ENCODE results near the gene HRAS.

HRAS gene

DNA sequence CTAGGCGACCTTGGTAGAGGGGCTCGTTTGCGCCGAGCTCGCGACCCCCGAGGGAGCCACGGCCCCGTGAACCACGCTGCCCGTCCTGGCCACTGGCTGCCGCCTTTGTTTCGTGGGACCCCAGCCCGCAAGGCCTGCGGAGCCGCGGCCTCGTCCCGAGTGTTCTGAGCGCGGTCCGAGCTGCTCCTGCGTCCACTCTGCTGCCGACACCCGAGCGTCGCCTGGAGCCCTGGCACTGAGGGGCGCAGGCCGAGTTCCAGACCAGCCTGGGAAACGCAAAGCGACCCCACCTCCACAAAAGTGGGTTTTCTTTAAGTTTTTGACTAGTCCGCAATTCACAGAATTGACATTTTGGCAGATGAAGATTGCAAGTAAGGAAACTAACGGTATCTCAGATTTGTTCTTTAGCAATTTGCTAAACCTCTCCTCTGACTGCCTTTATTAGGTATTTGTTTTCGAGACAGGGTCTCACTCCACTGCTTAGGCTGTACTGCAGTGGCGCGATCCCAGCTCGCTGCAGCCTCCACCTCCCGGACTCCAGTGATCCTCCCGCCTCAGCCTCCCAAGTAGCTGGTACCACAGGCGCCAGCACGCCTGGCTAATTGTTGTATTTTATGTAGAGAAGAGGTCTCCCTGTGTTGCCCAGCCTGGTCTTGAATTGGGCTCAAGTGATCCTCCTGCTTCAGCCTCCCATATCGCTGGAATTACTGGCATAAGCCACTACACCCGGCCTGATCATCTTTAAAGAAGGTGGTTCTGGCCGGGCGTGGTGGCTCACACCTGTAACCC is 27.5 kb downstream of the HRAS start:
- no peak for DNase-seq

DNA sequence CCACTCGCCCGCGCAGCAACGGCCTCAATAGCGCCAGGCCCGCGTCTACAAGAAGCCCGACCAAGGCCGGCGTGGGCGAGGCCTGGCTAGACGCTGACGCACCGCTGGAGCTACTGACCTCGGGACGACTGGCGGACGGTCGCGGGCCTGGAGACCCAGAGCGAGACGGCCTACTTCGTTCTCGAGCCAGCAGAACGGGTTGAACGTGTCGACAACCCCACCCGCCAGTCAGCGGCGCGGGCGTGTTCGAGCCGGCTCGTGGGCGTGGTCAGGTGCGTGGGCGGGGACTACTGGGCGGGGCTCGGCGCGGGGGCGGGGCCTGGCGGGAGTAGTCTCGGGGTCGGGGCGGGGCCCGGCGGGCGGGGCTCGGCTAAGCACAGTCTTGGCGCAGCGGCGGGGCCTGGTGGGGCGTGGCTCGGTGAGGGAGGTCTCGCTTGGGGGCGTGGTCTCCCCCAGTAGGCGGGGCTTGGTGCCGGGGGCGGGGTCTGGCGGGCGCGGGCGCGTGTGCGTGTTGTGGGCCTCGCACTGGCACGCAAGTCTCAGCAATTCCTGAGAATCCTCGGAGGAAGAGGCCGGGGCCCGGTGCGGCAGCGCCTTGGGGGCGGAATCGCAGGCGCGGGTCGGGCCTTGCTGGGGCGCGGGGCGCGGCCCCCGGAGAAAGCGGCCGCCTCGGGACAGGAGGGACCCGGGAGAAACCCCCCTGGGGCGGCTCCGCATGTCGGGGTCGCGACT is 28.2 kb downstream of the HRAS start, which contains the start of gene RNH1:
Gene RNH1, minus strand, starts transcription at position 248 of the 732 bp plus-strand sequence. CDS start 5,080 bp downstream, outside the sequence.
- DNase-seq, result peak; percentile 96

DNA sequence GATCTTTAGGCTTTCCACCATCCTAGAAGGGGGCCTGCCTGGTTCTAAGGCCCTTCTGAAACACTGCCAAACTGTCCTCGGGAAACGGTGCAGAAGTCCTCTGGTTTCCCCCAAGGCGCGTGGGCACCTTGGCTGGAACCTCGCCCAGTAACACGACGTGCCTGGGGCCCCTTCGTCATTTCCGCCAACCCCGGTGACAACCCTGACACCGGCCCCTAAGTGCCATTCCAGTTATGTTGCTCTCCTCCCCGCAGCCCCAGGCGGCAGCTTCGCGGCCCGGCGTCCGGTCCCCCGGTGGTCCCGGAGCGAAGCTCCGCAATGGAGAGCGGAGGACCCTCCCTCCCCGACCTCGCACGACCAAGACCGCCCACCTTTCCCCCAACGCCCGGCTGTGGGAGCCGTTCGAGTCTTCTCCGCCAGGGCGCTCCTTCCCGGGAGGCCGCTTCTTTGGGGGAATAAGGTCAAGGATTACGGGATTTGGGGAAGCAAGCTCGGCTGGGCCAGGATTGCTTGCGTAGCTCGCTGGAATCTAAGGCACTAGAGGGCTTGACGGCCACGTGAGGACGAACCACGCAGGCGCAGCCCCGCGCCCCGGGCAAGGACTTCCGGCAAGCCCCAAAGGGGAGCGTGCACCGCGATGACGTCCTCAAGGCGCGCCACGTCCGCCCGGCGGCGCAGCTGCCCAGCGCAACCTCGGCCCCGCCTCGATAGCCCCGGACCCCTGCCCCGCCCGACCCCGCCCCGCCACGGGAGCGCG is 29.0 kb downstream of the HRAS start:
- DNase-seq, result peak; percentile 98

DNA sequence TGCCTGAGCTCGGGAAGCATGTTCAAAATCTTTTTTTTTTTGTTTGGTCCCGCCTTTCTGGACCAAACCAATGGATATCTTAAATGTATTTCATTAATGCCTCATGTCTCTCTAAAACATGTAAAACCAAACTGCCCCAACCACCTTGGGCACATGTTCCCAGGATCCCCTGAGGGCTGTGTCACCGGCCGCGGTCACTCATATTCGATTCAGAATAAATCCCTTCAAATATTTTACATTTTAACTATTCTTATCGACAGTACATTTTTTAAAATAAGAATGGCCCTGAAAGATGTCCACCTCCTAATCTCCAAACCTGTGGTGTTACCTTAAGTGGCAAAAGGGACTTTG is 30.4 kb downstream of the HRAS start:
- no peak for DNase-seq

DNA sequence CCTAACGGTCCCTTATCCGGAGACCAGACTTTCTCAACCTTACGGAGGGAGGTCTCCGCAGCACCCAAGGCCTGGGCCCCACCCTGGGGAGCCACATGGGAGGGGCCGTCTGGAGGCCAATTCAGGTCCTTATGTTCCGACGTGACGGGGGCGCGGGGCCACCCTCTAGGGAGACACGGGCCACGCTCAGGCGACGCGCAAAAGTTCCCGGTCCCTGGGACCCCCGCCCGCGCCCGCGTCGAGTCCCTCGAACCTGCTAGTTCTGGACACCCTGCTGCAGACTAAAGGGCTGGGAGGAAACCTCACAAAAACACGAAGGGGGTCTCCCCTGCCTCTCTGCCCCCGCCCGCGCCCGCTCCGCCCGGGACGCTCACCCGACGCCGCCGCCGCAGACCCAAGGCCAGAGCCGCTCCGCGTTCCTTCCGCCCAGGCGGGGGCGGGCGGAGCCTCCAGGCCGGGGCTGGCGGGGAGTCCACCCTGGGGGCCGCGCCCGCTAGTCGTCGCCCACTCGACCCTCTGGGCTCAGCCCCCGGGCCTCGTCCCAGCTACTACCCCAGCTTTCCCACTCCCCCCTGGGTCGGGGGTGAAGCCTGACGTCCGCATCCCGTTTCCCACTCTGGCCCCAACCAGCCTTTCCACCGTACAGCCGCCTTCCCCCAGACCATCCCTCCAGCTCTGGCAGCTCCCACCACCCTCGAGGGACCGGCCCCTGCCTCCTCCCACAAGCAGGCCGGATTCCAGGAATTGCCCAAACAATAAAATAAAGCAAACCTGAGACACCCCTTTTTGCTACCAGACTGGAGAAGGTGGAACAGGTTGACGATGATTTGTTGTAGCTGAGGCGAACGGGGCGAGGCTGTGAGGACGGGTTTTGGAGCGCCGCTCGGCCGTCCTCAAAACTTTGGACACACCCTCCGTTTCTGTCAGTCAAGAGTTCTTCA is 31.1 kb downstream of the HRAS start:
- peak; percentile 27 for DNase-seq

DNA sequence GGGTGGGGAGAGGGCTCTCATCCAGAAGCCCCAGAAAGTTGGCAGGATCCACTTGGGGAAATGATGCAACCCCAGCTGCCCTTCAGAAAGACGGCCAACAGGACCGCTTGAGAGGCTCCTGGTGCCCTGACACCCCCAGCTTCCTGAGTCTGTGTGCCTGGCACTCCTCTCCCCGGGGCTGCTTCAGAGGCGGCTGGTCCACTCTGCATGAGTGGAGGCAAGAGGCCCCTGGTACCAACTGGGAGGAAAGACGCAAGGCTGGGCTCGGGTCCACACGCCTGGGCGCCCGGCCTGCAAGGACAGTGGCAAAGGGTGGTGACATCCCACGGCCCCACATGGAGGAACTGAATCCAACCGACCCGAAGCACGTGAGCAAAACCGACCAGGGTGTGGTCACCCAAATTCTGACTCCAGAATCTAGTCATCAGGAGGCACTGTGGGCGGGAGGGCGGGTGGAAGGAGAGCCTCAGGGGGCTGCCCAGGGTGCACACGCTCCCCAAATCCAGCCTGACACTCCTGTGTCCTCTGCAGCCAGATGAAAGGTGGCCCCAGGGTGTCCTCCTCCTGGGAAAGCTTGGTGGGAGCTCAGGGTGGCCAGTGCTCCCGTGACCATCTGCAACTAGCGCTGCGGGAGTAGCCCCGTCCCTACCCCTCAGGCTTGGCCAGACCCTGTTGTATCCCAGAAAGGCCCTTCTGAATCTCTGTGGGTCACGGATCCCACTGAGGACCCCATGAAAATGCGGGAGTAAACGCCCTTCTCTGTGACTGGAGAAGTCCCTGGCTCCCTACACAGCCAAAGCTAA is 32.0 kb downstream of the HRAS start:
- peak; percentile 43 for DNase-seq

DNA sequence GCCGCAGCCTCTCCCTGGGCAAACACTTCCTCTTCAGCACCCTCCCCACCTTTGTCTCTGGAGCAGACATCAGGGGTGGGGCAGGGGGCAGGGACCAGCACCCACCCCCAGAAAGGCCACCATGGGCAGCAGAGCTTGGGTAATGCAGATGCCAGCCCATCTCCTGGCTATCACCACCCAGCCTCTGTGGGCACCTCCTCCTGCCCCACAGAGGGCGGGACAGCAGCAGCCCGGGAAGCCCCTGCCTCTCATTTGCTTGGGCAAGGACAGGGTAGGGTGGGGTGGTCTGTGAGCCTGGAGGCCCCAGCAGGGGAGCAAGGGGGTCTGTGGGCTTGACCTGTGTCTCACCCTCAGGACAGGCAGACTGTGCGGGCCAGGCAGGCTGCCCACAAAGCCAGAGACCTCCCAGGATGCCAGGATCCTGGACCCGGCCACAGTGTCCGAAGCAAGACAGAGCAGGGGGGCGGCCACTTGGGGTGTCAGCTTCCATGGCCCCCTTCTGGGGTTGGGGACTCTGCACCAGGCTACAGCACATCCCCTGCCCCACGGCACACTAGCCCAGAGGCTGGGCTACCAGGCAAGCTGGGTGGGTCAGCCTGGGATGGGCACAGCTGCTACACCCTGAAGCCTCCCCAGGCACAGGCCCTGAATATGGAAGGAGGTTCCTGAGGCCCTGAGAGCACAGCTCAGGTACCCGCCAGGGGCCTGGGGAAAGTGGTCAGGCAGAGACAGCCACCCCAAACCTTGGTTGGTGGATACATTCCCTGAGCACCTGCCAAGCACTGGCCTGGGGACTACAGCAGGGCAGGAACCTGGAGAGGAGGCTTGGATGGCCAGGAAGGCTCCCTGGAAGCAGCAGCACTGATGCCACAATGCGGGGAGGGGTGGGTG is 32.8 kb downstream of the HRAS start:
- no peak for DNase-seq

DNA sequence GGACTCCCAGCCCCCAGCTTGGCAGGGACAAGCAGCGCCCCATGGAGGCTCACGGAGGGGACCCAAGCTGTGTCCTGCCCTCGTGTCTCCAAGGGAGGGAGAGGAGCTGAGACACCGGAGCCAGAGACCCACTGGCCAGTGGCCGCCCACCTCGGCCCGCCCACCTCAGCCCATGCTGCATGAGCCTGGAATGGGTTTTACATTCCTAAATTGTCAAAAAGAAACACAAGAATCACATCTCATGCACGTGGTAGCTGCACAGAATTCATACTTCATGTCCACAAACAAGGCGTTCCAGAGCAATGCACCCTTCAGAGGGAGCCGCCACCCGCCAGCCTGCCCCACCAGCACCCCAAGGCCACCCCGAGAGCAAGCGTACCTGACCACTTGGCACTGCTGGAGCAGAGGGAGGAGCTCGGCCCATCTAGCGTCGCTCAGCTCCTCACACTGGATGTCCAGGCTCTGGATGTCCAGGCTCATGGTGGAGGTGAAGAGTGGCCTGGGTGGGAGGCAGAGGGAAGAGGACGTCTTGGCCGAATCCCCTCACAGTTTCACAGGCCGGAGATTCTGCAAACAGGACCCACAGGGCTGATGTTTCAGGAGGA is 33.6 kb downstream of the HRAS start:
- no peak for DNase-seq

DNA sequence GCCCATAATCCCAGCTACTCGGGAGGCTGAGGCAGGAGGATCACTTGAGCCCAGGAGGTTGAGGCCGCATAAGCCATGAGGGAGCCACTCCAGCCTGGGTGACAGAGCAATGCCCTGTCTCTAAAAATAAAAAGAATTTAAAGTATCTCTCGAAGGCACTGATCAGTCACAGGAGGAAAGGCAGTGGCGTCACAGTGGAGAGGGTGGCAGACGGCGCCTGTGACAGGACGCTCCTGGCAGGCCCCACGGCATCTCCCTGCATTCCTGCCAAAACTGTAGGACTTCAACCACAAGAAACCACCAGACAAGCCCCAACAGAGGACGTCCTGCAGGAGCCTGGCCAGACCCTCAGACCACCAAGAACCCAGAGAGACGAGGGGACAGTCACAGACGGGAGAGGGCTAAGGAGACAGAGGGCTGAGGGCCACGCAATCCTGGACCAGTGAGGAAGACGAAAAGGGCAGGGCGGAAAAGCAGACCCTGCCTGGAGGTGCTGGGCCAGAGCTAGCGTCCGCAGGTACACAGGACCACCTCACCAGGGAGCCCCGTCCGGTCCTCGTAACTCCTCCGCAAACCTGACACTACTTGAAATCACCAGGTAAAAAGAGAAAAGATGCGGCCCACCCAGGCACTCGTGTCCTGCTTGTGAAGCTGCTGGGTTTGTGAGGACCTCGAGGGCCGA is 34.2 kb downstream of the HRAS start:
- DNase-seq, result no peak

DNA sequence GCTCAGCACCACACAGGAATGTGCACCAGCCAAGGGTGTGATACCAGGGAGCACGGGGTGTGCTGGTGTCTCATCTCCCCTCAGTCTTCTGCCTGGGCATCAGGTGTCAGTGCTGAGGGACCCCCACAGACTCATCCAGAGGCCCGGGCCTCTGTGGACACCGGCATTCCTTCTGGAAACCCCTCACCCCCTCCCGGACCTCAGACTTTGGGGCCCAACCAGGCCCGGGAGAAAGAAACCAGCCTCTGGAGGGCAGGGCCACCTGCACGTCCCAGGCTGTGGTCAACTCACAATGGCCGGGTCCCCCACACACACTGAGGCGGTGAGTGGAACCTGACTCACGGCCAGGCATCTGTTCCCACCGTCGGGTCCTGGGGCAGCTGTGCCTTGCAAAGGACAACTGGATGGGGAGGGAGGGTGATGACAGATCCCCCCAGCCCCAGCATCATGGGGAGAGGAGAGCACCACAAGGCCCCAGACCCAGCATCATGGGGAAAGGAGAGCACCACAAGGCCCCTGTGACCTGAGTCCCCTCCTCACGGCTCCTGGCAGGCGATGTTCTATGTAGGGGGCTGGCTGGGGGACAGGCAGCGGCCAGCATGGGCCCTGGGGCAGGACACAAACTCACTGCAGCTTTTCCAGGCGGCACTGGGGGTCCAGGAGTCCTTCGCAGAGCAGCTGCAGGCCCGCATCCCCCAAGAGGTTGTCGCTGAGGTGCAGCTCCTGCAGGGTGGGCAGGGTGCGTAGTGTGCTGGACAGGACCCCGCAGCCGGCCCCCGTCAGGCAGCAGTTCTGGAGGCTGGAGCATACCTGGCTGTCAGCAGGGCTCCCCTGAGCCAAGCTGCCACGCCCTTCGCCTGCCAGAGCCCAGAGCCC is 35.9 kb downstream of the HRAS start:
- no peak for DNase-seq

DNA sequence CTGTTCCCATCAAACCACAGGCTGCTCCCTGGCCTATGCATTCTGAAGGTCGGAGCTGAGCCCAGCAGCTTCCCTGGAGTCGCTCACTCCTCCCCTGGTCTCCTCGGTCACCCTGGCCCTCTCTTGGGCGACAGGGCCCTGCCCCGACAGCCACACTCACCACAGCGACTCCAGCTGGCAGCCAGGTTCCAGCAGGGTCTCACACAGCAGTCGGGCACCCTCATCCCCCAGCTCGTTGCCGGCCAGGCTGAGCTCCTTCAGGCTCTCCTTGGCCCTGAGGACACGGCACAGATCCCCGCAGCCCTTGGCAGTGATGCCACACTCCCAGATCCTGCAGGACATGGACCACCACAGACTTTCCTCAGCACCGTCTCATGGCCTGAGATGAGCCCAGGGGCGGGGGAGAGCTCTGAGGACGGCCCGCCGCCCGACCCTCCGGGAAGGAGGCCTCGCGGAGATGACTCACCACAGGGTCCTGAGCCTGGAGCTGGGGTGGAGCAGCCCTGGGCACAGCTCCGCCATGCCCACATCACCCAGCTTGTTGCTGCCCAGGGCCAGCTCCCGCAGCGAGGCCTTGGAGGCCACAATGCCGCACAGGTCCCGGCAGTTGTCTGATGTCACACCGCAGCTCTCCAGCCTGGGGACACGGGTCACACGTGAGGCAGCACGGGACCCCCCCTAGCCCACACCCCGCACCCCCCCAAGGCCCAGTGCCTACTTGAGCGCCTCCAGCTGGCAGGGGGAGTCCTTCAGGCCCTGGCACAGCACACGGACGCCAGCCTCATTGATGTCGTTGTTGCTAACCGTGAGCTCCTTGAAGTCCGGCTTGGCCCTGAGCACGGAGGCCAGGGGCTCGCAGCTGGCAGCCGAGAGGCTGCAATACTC is 36.8 kb downstream of the HRAS start:
- DNase-seq, result no peak

DNA sequence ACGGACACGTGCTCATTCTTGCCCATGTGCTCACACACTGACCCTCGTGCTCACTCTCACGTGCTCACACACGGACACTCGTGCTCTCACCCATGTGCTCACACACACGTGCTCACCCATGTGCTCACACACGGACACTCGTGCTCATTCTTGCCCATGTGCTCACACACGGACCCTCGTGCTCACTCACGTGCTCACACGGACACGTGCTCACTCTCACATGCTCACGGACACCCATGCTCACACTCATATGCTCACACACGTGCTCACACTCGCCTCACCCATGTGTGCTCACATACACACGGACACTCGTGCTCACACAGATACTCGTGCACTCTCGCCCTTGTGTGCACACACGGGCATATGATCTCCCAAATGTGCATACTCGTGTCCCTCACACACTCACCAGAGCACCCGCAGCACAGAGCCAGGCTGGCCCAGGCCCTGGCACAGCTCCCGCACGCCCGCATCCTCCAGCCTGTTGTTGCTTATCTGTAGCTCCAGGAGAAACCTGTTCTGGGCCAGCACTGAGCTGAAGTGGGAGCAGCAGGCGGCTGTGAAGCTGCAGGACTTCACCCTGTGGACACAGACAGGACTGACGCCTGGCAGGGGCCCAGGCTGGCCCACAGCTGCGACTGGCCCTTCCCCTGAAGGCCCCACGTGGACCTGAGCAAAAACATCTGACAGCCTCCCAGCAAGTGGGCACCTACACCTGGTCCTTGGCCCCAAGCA is 37.6 kb downstream of the HRAS start:
- no peak for DNase-seq

DNA sequence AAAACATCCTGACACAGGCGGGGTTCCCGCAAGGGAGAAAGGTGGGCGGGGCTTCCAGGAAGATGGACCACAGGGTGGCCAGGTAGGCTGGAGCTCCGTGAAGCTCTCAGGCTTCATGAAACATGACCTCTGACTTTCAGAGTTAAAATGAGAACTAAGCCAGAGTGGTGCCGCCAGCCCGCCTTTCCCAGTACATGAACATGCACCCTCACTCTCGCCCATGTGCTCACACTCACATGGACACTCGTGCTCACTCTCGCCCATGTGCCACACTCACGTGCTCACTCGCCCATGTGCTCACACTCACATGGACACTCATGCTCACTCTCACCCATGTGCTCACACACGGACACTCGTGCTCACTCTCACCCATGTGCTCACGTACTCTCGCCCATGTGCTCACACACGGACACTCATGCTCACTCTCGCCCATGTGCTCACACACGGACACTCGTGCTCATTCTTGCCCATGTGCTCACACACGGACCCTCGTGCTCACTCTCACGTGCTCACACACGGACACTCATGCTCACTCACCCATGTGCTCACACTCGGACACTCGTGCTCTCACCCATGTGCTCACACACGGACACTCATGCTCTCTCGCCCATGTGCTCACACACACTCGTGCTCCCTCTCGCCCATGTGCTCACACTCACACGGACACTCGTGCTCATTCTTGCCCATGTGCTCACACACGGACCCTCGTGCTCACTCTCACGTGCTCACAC is 38.4 kb downstream of the HRAS start:
- DNase-seq, result no peak

DNA sequence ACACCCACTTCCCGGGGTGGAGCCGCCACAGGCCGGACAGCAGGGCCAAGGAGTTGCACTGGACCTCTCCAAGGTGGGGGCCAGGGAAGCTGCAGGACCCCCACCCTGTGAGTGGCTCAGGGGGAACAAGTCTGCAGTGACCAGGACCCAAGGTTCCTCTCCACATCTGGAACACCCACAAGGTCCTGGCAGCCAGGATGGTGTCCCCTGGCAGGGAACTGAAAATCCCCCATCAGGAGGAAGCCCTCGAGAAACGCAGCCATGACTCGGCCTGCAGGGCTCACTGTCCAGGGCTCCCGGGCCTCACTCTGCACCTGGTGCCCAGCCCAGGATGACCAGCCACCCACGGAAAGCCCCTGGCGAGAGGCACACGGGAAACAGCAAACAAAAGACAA is 39.8 kb downstream of the HRAS start:
- DNase-seq, result no peak

DNA sequence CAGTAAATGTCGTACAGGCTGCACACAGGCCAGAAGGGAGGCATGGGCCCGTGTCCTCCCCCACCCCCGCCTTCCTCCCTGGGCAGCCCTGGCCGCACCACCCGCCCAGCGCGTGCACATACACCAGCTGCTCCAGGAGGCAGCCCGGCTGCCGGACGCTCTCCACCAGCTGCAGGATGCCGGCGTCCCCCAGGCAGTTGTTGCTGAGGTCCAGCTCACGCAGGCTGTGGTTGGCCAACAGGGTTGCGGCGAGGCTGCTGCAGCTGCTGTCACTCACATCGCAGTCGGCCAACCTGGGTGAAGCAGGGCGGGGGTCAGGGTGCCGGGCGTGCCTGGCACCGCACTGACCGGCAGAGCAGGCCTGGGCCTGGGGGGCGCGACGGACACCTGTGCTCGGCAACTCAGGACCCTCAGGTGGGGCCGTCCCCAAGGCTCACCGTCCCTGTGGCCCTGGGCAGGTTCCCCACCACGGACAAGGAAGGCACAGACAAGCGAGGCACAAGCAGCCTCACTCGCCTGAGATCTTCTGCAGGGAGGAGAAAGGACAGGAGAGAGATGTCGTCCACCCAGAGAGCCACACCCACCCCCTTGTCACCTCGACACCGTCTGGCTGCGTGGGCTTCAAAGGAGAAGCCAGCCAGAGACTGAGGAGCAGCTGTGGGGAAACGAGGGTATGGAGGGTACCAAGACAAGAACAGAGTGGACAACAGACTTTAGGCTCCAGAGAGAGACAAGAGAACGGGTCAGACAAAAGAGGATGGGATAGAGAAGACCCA is 40.4 kb downstream of the HRAS start:
- no peak for DNase-seq
